HG02798 (cell line): Measurements from ENCODE around the gene GTF3C4.
A peak's percentile ranks its signal among the peaks of the same experiment; 100 is the strongest.

ENCODE experiments used
- ATAC-seq: cut with Tn5 transposase; IDR thresholded peaks from one replicate; pipeline ENCODE4 v1.9.1; 2021; ENCODE audit warnings: mild to moderate bottlenecking; ENCODE audit not compliant: unreplicated experiment, poor library complexity

The GTF3C4 gene

GRCh38 chr9:132670457-132671391, at the start of gene GTF3C4:
Gene GTF3C4, plus strand, starts transcription at chr9:132670464. Its CDS starts 135 bp downstream, at chr9:132670599.
- ATAC-seq = peak; percentile 58

GRCh38 chr9:132622159-132622558, 48.1 kb upstream of the GTF3C4 start:
- ATAC-seq = no peak

GRCh38 chr9:132626285-132626684, 44.0 kb upstream of the GTF3C4 start:
- no peak for ATAC-seq

- no peak for ATAC-seq
These were observed 43.2 kb upstream of the GTF3C4 start for GRCh38 chr9:132627106-132627505.

GRCh38 chr9:132627594-132627993, 42.7 kb upstream of the GTF3C4 start:
- ATAC-seq = no peak

GRCh38 chr9:132628746-132629145, 41.5 kb upstream of the GTF3C4 start:
- no peak for ATAC-seq

- no peak for ATAC-seq
These were observed 40.1 kb upstream of the GTF3C4 start for GRCh38 chr9:132630116-132630515.

GRCh38 chr9:132630811-132631210, 39.5 kb upstream of the GTF3C4 start:
- no peak for ATAC-seq

GRCh38 chr9:132631280-132631679, 39.0 kb upstream of the GTF3C4 start:
- ATAC-seq = no peak

GRCh38 chr9:132631685-132632084, 38.6 kb upstream of the GTF3C4 start:
- ATAC-seq = no peak

- no peak for ATAC-seq
These were observed 37.7 kb upstream of the GTF3C4 start for GRCh38 chr9:132632413-132633129.

GRCh38 chr9:132634327-132634726, 35.9 kb upstream of the GTF3C4 start:
- no peak for ATAC-seq

GRCh38 chr9:132637351-132637750, 32.9 kb upstream of the GTF3C4 start:
- no peak for ATAC-seq

GRCh38 chr9:132637801-132638200, 32.5 kb upstream of the GTF3C4 start:
- ATAC-seq = no peak

GRCh38 chr9:132638240-132638639, 32.0 kb upstream of the GTF3C4 start:
- ATAC-seq = no peak

GRCh38 chr9:132639322-132639721, 30.9 kb upstream of the GTF3C4 start:
- ATAC-seq = no peak

GRCh38 chr9:132641216-132641615, 29.0 kb upstream of the GTF3C4 start:
- ATAC-seq = no peak

GRCh38 chr9:132644251-132644650, 26.0 kb upstream of the GTF3C4 start:
- ATAC-seq = no peak

GRCh38 chr9:132645306-132645705, 25.0 kb upstream of the GTF3C4 start:
- ATAC-seq = no peak

- ATAC-seq = no peak
These were observed 24.6 kb upstream of the GTF3C4 start for GRCh38 chr9:132645711-132646110.

GRCh38 chr9:132646726-132647125, 23.5 kb upstream of the GTF3C4 start:
- no peak for ATAC-seq
